ENCODE results near the gene SMYD4. TPM values are rescaled to one million over a fixed set of nuclear protein-coding genes. Genes with fewer than 3 reads are reported as not detected.
A peak's percentile ranks its signal among the peaks of the same experiment; 100 is the strongest.
"Not testable (repeated sequence)": the region's sequence is repeated elsewhere in the genome, so short reads cannot be mapped to it uniquely, and the experiment has no call there.

SMYD4 gene
- total and polyA plus RNA-seq, 9 donors, result 8.5 to 22.0 (median 16.3) TPM

- H3K27ac ChIP-seq, result peak overlapping the region in 1 of 2 donors; percentile 60
- intact Hi-C loops (cut with DNase I), result loop anchor here in 1 of 4 donors (10.0 kb wide), 1 partner anchor 146 kb away; the partner anchor contains the start of gene TLCD2
Observed at GRCh38 chr17:1860978-1861377, 31.3 kb upstream of the SMYD4 start.

GRCh38 chr17:1856462-1856861 is 26.8 kb upstream of the SMYD4 start:
- H3K9me3 ChIP-seq; H3K4me1 ChIP-seq (ENCODE audit: insufficient read depth); intact Hi-C loops (cut with DNase I); DNase-seq; H3K27me3 ChIP-seq; H3K4me3 ChIP-seq; H3K36me3 ChIP-seq; H3K27ac ChIP-seq: not testable (repeated sequence)
- WGBS, 3 donors, result 90 to 92% (median 91%) methylated on average over 8 of the region's 8 CpGs

More at GRCh38 chr17:1860978-1861377, 31.3 kb upstream of the SMYD4 start:
- peak in 4 of 5 donors; percentile 36 to 53 (median 42) for DNase-seq
- no peak overlapping the region for H3K4me3 ChIP-seq
- WGBS, 3 donors, result 41 to 43% (median 41%) methylated on average over 11 of the region's 11 CpGs
- TF ChIP-seq POLR2A (IDR thresholded peaks at IDR 0.05), result no peak
- TF ChIP-seq CTCF (IDR thresholded peaks at IDR 0.05), result no peak
- TF ChIP-seq EP300 (IDR thresholded peaks at IDR 0.05), result no peak
- H3K27me3 ChIP-seq, result no peaks in the 10 kb centered on the region
- peaks cover 6% of the 10 kb centered on the region for H3K4me1 ChIP-seq (ENCODE audit: insufficient read depth)
- no peaks in the 10 kb centered on the region for H3K36me3 ChIP-seq
- H3K9me3 ChIP-seq, result no peaks in the 10 kb centered on the region

- no peak overlapping the region for H3K27ac ChIP-seq
- intact Hi-C loops (cut with DNase I), result no loop called here
- no peaks in the 10 kb centered on the region for H3K9me3 ChIP-seq
- no peak for TF ChIP-seq POLR2A (IDR thresholded peaks at IDR 0.05)
- no peak for TF ChIP-seq CTCF (IDR thresholded peaks at IDR 0.05)
- no peak for TF ChIP-seq EP300 (IDR thresholded peaks at IDR 0.05)
- no peaks in the 10 kb centered on the region for H3K36me3 ChIP-seq
- no peak for DNase-seq
- H3K4me3 ChIP-seq, result no peak overlapping the region
- no peaks in the 10 kb centered on the region for H3K27me3 ChIP-seq
- 70 to 79% (median 74%) methylated on average over 3 of the region's 3 CpGs for WGBS, 3 donors
- no peaks in the 10 kb centered on the region for H3K4me1 ChIP-seq (ENCODE audit: insufficient read depth)
Observed at GRCh38 chr17:1853698-1854097, 24.0 kb upstream of the SMYD4 start.

- WGBS, 3 donors, result 75 to 82% (median 81%) methylated on average over 6 of the region's 6 CpGs
- H3K27ac ChIP-seq, result no peak overlapping the region
Observed at GRCh38 chr17:1852327-1852726, 22.6 kb upstream of the SMYD4 start.

More at GRCh38 chr17:1852327-1852726, 22.6 kb upstream of the SMYD4 start:
- TF ChIP-seq POLR2A (IDR thresholded peaks at IDR 0.05) (no peak), CTCF (IDR thresholded peaks at IDR 0.05) (no peak), EP300 (IDR thresholded peaks at IDR 0.05) (no peak)
- Histone ChIP-seq H3K4me1 (ENCODE audit: insufficient read depth) (no peaks in the 10 kb centered on the region), H3K27me3 (no peaks in the 10 kb centered on the region), H3K9me3 (no peaks in the 10 kb centered on the region), H3K4me3 (no peak overlapping the region), H3K36me3 (no peaks in the 10 kb centered on the region)
- DNase-seq, result no peak
- intact Hi-C loops (cut with DNase I), result no loop called here
